GM19438 (cell line): ENCODE results near the gene RAC2.
"Not testable (repeated sequence)": the region's sequence is repeated elsewhere in the genome, so short reads cannot be mapped to it uniquely, and the experiment has no call there.

ENCODE experiments used
- ATAC-seq: cut with Tn5 transposase; IDR thresholded peaks from one replicate; pipeline ENCODE4 v1.9.1; 2021; ENCODE audit warnings: low read depth; ENCODE audit not compliant: unreplicated experiment

The RAC2 gene

GRCh38 chr22:37206841-37207821 is 36.9 kb downstream of the RAC2 start:
- ATAC-seq, result no peak

- ATAC-seq, result no peak
These were observed 37.8 kb downstream of the RAC2 start for GRCh38 chr22:37206118-37206840.

GRCh38 chr22:37205046-37205445 is 39.0 kb downstream of the RAC2 start:
- no peak for ATAC-seq

- ATAC-seq, result no peak
These were observed 39.9 kb downstream of the RAC2 start for GRCh38 chr22:37204045-37204655.

- no peak for ATAC-seq
These were observed 40.6 kb downstream of the RAC2 start for GRCh38 chr22:37203354-37204044.

GRCh38 chr22:37202716-37203115 is 41.4 kb downstream of the RAC2 start:
- ATAC-seq, result no peak

GRCh38 chr22:37202001-37202555 is 42.0 kb downstream of the RAC2 start:
- no peak for ATAC-seq

- not testable (repeated sequence) for ATAC-seq
These were observed 42.6 kb downstream of the RAC2 start for GRCh38 chr22:37201443-37201820.

GRCh38 chr22:37199760-37200108 is 44.3 kb downstream of the RAC2 start:
- no peak for ATAC-seq

GRCh38 chr22:37199103-37199759 is 44.8 kb downstream of the RAC2 start:
- peak; percentile 75 for ATAC-seq

- ATAC-seq, result no peak
These were observed 45.6 kb downstream of the RAC2 start for GRCh38 chr22:37198258-37199102.

GRCh38 chr22:37197451-37198257 is 46.4 kb downstream of the RAC2 start:
- ATAC-seq, result no peak

- ATAC-seq, result no peak
These were observed 47.3 kb downstream of the RAC2 start for GRCh38 chr22:37196539-37197450.

GRCh38 chr22:37195921-37196320 is 48.1 kb downstream of the RAC2 start:
- no peak for ATAC-seq

GRCh38 chr22:37194750-37195149 is 49.3 kb downstream of the RAC2 start:
- ATAC-seq, result no peak

- no peak for ATAC-seq
These were observed 50.4 kb downstream of the RAC2 start for GRCh38 chr22:37193629-37194191.

GRCh38 chr22:37192741-37193140 is 51.3 kb downstream of the RAC2 start:
- no peak for ATAC-seq
